Measurements from ENCODE around the gene APOC1.
"Not testable (repeated sequence)": the region's sequence is repeated elsewhere in the genome, so short reads cannot be mapped to it uniquely, and the experiment has no call there.

The APOC1 gene

GRCh38 chr19:44912854-44913253 is 1.6 kb upstream of the APOC1 start:
- no peak for DNase-seq (ENCODE audit: low read depth in 2 of 2)

- not testable (repeated sequence) for DNase-seq (ENCODE audit: low read depth in 2 of 2)
Measured at GRCh38 chr19:44913512-44914432, 636 bp upstream of the APOC1 start.

- DNase-seq (ENCODE audit: low read depth in 2 of 2), result no peak
Measured at GRCh38 chr19:44924243-44924725, 9.9 kb downstream of the APOC1 start.

- no peak for DNase-seq (ENCODE audit: low read depth in 2 of 2)
Measured at GRCh38 chr19:44925114-44925891, 10.9 kb downstream of the APOC1 start.

GRCh38 chr19:44926245-44927077 is 12.1 kb downstream of the APOC1 start:
- DNase-seq (ENCODE audit: low read depth in 2 of 2), result not testable (repeated sequence)

DNA sequence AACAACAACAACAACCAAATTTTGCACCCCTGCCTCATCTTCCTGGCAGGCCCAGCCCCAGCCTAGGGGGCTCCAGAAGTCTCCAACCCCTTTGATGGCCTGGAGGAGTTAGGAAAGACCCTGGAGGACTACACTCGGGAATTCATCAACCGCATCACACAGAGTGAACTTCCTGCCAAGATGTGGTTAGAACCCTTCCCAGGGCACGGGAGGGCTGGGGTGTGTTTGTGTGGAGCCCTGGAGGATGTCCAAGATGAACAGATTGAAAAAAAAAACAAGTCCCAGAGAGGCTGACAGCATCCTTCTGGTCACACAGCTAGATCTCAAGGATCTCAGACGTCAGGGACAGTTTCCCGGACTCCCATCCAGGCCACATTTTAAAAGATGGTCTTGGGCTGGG is 13.3 kb downstream of the APOC1 start:
- no peak for DNase-seq (ENCODE audit: low read depth in 2 of 2)

DNA sequence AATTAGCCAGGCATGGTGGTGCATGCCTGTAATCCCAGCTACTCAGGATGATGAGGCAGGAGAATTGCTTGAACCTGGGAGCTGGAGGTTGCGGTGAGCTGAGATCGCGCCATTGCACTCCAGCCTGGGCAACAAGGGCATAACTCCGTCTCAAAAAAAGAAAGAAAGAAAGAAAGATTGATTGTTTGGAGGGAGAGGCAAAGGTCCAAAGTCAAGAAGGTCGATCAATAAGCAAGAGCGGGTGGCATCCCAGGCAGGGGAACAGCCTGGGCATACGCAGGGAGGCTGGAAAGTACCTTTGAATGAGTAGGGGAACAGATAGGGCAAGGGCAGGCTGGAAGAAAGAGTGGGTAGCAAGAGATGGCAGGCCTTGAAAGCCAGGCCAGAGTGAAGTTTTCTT is 15.7 kb downstream of the APOC1 start:
- no peak for DNase-seq (ENCODE audit: low read depth in 2 of 2)

GRCh38 chr19:44931541-44931940 is 17.1 kb downstream of the APOC1 start:
- DNase-seq (ENCODE audit: low read depth in 2 of 2), result no peak

GRCh38 chr19:44939668-44940067 is 25.3 kb downstream of the APOC1 start:
- no peak for DNase-seq (ENCODE audit: low read depth in 2 of 2)

- DNase-seq (ENCODE audit: low read depth in 2 of 2), result no peak
Measured at GRCh38 chr19:44942067-44942571, 27.7 kb downstream of the APOC1 start, which contains the start of gene APOC4. Gene APOC4 (plus strand): TSS chr19:44942237. CDS start chr19:44942278, 41 bp downstream.

DNA sequence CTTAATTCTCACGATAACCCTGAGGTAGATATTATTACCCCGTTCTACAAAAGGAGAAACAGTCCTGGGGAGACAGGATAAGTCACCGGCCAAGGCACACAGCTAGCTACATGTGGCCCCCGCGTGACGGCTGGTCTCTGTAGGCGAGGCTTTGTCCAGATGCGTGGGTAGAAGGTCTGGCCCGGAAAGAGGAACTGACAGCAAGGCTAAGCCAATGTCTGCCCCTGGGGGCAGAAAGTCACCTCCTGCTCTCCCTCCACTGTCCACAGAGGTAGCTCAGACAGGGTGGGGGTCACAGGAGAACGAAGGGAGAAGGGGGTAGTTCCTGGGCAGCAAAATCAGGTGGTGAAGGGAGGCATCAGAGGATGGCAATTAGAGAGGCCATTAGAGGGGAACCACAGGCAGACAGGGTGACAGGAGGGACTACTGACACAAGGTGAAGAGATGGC is 29.4 kb downstream of the APOC1 start:
- DNase-seq (ENCODE audit: low read depth in 2 of 2), result no peak

DNA sequence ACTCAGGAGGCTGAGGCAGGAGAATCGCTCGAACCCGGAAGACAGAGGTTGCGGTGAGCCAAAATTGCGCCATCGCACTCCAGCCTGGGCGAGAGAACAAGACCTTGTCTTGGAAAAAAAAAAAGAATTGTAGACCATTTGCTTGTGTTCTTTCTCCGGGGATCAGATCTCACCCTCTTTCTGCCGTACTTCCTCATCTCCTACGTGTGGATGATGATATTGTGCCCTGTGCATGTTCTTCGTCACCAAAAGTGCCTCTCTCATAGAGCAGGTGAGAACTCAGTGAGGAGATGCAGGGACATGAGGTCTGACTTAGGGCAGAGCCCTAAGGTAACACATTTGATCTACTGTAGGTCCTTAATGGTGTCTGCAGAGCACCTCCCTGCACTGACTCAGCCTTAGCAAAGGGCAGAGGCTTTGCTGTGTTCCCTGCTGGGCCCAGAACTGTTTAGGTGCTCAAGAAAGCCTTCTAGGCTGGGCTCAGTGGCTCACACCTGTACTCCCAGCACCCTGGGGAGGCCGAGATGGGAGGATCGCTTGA is 32.7 kb downstream of the APOC1 start:
- no peak for DNase-seq (ENCODE audit: low read depth in 2 of 2)

DNA sequence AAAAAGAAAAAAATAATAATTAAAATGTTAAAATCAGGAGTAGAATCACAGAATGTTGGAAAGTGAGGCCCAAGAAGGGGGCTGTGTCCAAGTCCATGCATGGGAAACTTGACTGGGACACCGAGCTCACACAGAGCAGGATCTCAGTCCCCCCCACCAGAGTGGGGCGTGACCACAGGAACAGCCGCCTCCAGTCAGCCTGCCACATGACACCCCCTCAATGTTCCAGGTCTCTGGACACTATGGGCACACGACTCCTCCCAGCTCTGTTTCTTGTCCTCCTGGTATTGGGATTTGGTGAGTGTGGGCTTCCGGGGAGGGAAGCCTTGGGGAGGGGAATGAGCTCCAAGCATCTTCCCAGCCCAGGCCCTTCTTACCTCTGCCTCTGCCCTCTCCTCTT is 33.8 kb downstream of the APOC1 start:
- no peak for DNase-seq (ENCODE audit: low read depth in 2 of 2)

DNA sequence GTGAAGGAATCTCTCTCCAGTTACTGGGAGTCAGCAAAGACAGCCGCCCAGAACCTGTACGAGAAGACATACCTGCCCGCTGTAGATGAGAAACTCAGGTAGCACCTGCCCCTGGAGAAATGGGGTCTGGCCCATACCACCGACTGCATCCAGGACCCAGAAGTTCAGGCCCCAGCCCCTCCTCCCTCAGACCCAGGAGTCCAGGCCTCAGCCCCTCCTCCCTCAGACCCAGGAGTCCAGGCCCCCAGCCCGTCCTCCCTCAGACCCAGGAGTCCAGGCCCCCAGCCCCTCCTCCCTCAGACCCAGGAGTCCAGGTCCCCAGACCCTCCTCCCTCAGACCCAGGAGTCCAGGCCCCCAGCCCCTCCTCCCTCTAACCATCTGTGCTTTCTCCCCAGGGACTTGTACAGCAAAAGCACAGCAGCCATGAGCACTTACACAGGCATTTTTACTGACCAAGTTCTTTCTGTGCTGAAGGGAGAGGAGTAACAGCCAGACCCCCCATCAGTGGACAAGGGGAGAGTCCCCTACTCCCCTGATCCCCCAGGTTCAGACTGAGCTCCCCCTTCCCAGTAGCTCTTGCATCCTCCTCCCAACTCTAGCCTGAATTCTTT is 34.5 kb downstream of the APOC1 start:
- DNase-seq (ENCODE audit: low read depth in 2 of 2), result no peak

DNA sequence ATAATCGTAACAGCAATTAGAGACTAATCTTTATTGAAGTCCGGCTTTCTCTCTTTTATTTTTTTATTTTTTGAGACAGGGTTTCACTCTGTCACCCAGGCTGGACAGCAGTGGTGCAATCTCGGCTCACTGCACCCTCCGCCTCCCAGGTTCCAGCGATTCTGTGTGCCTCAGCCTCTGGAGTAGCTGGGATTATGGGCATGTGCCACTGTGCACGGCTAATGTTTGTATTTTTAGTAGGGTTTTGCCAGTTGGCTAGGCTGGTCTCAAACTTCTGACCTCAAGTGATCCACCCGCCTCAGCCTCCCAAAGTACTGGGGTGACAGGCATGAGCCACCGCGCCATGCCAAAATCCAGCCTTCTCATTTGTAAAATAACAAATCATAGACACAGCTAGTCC is 35.1 kb downstream of the APOC1 start:
- no peak for DNase-seq (ENCODE audit: low read depth in 2 of 2)

DNA sequence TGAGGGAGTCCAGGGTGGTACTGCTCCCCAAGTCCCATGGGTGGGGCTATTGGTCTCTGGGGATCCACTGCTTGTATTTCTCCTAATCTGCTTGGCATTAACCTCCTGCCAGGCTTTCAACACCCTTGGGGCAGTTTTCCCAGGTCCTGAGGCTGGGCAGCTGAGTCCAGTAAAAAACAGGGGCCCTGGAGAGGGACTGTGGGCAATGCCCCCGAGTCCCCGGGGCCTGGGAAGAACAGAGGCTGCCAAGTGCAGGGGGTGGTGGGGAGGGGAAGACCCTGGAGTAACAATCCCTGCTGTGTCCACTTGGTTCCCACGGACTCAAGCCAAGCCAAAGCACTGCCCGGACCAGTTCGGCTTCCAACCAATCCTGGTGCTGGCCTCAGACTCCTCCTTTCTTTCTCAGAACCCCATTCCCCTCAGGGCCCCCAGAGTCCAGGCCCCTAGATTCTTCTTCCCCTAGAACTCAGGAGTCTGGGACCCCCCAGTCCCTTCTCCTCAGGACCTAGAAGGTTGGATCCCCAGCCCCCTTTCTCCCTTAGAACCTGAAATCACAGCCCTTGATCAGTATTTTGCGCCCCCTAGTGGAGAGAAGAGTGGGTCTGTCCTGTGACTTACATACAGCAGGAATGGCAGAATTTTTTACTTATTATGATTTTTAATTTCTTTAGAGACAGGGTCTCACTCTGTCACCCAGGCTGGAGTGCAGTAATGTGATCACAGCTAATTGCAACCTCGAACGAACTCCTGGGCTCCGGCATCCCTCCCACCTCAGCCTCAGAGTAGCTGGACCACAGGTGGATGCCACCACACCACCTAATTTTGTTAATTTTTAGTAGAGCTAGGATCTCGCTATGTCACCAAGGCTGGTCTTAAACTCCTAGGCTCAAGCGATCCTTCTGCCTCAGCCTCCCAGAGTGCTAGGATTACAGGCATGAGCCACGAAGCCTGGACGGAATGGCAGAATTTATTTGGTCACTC is 37.1 kb downstream of the APOC1 start:
- DNase-seq (ENCODE audit: low read depth in 2 of 2), result peak; percentile 13 to 35

GRCh38 chr19:44954278-44954648 is 39.9 kb downstream of the APOC1 start:
- no peak for DNase-seq (ENCODE audit: low read depth in 2 of 2)

- DNase-seq (ENCODE audit: low read depth in 2 of 2), result peak; percentile 91
Measured at GRCh38 chr19:44954649-44955504, 40.5 kb downstream of the APOC1 start, which contains the start of gene CLPTM1. Gene CLPTM1 (plus strand): TSS chr19:44955380. CDS start chr19:44955396, 16 bp downstream.
